ENCODE results near the gene TMPRSS9.

GRCh38 chr19:2434267-2434666 lies 74.2 kb downstream of the TMPRSS9 start:
- TF ChIP-seq TAF1 (IDR thresholded peaks at IDR 0.05; ENCODE audit: low read depth) (no peak), YY1 (IDR thresholded peaks at IDR 0.05; ENCODE audit: low read depth) (no peak), RAD21 (IDR thresholded peaks at IDR 0.05; ENCODE audit: low read depth) (no peak), CEBPB (IDR thresholded peaks at IDR 0.05) (no peak), NFIC (IDR thresholded peaks at IDR 0.05) (no peak)
- TF ChIP-seq, protein P1, sequence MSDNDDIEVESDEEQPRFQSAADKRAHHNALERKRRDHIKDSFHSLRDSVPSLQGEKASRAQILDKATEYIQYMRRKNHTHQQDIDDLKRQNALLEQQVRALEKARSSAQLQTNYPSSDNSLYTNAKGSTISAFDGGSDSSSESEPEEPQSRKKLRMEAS (IDR thresholded peaks at IDR 0.05) = no peak

All from Ishikawa (cell line).